Panc1 (cell line): Measurements from ENCODE around the gene NCOA5. TPM values are rescaled to one million over a fixed set of nuclear protein-coding genes. Genes with fewer than 3 reads are reported as not detected.

Experiments
- ATAC-seq: fragments of 200-7000 bp; cut with Tn5 transposase; 2 replicates; pipeline ENCODE4 v1.9.1; 2020; ENCODE audit warnings: mild to moderate bottlenecking, moderate library complexity
- BruUV-seq: library from RNA; stranded (reverse); fragments of 400-500 nt; replicated peaks from 2 replicates; lab custom pipeline; 2021; lab: Mats Ljungman, UMichigan
- CTCF ChIA-PET: fragments of 300-600 bp; sonication (Branson Sonifier 250); formaldehyde crosslinking; loops from one replicate; lab custom pipeline; 2022; ENCODE audit warnings: antibody characterized with exemption; lab: Charles Lee
- POLR2A ChIA-PET: fragments of 300-600 bp; sonication (Branson Sonifier 250); formaldehyde crosslinking; loops from one replicate; lab custom pipeline; 2022; ENCODE audit warnings: antibody characterized with exemption; lab: Charles Lee
- DNase-seq: peaks from one replicate; pipeline ENCODE4 v3.0.0-alpha.2; 2010; ENCODE audit warnings: low read depth, low spot score
- H3K27ac ChIP-seq: 2 replicates; pipeline ENCODE4 v1.5.1; 2011; ENCODE audit warnings: mild to moderate bottlenecking, low read length, inconsistent platforms
- H3K27me3 ChIP-seq: fragments of 200-500 bp; sonication (Bioruptor generic); 2 replicates; pipeline ENCODE4 v1.6.0; 2014; ENCODE audit warnings: low read length, inconsistent platforms; ENCODE audit not compliant: control insufficient read depth, insufficient read depth
- H3K36me3 ChIP-seq: fragments of 200-500 bp; sonication (Bioruptor generic); 2 replicates; pipeline ENCODE4 v1.5.1; 2014; ENCODE audit warnings: inconsistent platforms, mild to moderate bottlenecking, low read length, moderate library complexity; ENCODE audit not compliant: control insufficient read depth, insufficient read depth
- H3K4me1 ChIP-seq: 2 replicates; pipeline ENCODE4 v1.5.1; 2011; ENCODE audit warnings: inconsistent platforms, mild to moderate bottlenecking, low read length, moderate library complexity; ENCODE audit not compliant: control insufficient read depth, insufficient read depth
- H3K4me3 ChIP-seq, 2 experiments: 2 replicates each; pipeline ENCODE4 v1.5.1; 2011 to 2012; ENCODE audit warnings: low read depth in 2 of 2, low read length in 2 of 2, mild to moderate bottlenecking in 2 of 2, inconsistent platforms in 1 of 2, moderate library complexity in 1 of 2
- H3K9me3 ChIP-seq: fragments of 200-500 bp; sonication (Bioruptor generic); 2 replicates; pipeline ENCODE4 v1.5.1; 2014; ENCODE audit warnings: low read depth, mild to moderate bottlenecking, inconsistent platforms, low read length, moderate library complexity; ENCODE audit not compliant: control insufficient read depth, insufficient read depth
- POLR2AphosphoS5 ChIP-seq: IDR thresholded peaks from 2 replicates; pipeline ENCODE4 v1.6.1; 2012; ENCODE audit warnings: mild to moderate bottlenecking, low read depth, low read length, moderate library complexity
- SIN3A ChIP-seq: IDR thresholded peaks from 2 replicates; pipeline ENCODE4 v1.6.1; 2012; ENCODE audit warnings: low read depth, mild to moderate bottlenecking, low read length, moderate library complexity, borderline replicate concordance; ENCODE audit not compliant: insufficient read depth
- TCF7L2 ChIP-seq: IDR thresholded peaks from 2 replicates; pipeline ENCODE4 v1.6.1; 2011; ENCODE audit warnings: mild to moderate bottlenecking, low read depth, low read length, inconsistent platforms
- in situ Hi-C: cut with HindIII; loops from 2 replicates; pipeline ENCODE4 v1.10.0; 2016; ENCODE audit warnings: low sequenced_read_pairs, low pct_unique_long_range_greater_than_20kb
- intact Hi-C: fragments of 100-400 bp; cut with micrococcal nuclease; formaldehyde crosslinking; loops from one replicate; pipeline ENCODE4 v1.10.0; 2022; ENCODE audit not compliant: unreplicated experiment
- total RNA-seq: library from RNA; stranded (reverse); gene quantifications from one replicate; pipeline ENCODE4 v1.2.1, GENCODE V29; 2021; ENCODE audit not compliant: unreplicated experiment
- TF ChIP-seq, protein P1 (sequence below), 2 experiments: IDR thresholded peaks; 2 replicates each; pipeline ENCODE4 v1.6.1; 2011 to 2012; ENCODE audit warnings: low read depth in 2 of 2, control low read depth in 1 of 2, low read length in 1 of 2, mild to moderate bottlenecking in 1 of 2, moderate library complexity in 1 of 2; ENCODE audit not compliant: insufficient read depth in 1 of 2
- TF ChIP-seq, protein P2 (sequence below): fragments of 450-650 bp; IDR thresholded peaks from 2 replicates; pipeline ENCODE4 v1.5.1; 2017; ENCODE audit warnings: mild to moderate bottlenecking

The NCOA5 gene
- total RNA-seq, 1 experiment from 2014 or later: 30.6 TPM

DNA sequence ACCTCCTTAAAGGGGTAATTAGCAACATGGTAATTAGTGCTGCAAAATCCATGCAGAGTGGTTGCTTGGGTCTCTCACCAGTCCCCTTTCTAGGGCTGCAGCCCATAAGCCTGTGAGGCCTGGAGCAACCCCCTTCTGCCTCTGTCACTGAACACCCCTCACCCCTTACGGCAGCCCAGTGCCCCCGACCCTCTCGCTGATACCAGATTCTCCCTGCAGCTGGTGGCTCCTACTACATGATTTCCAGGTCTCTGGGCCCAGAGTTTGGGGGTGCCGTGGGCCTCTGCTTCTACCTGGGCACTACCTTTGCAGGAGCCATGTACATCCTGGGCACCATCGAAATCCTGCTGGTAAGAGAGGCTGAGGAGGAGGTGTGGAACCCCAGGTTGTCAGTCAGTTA lies 52.7 kb downstream of the NCOA5 start:
- ChIA-PET POLR2A (no interaction called here), CTCF (no interaction called here)
- DNase-seq (no peak), ATAC-seq (no peak)
- in situ Hi-C loops (no loop called here), intact Hi-C loops (no loop called here)
- no peak for TF ChIP-seq POLR2AphosphoS5
- no peak for TF ChIP-seq SIN3A
- no peak for TF ChIP-seq TCF7L2
- TF ChIP-seq, protein P1, sequence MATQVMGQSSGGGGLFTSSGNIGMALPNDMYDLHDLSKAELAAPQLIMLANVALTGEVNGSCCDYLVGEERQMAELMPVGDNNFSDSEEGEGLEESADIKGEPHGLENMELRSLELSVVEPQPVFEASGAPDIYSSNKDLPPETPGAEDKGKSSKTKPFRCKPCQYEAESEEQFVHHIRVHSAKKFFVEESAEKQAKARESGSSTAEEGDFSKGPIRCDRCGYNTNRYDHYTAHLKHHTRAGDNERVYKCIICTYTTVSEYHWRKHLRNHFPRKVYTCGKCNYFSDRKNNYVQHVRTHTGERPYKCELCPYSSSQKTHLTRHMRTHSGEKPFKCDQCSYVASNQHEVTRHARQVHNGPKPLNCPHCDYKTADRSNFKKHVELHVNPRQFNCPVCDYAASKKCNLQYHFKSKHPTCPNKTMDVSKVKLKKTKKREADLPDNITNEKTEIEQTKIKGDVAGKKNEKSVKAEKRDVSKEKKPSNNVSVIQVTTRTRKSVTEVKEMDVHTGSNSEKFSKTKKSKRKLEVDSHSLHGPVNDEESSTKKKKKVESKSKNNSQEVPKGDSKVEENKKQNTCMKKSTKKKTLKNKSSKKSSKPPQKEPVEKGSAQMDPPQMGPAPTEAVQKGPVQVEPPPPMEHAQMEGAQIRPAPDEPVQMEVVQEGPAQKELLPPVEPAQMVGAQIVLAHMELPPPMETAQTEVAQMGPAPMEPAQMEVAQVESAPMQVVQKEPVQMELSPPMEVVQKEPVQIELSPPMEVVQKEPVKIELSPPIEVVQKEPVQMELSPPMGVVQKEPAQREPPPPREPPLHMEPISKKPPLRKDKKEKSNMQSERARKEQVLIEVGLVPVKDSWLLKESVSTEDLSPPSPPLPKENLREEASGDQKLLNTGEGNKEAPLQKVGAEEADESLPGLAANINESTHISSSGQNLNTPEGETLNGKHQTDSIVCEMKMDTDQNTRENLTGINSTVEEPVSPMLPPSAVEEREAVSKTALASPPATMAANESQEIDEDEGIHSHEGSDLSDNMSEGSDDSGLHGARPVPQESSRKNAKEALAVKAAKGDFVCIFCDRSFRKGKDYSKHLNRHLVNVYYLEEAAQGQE (IDR thresholded peaks at IDR 0.05; ENCODE audit: insufficient read depth in 1 of 2, low read depth in 2 of 2, low read length in 1 of 2): no peak
- TF ChIP-seq, protein P2, sequence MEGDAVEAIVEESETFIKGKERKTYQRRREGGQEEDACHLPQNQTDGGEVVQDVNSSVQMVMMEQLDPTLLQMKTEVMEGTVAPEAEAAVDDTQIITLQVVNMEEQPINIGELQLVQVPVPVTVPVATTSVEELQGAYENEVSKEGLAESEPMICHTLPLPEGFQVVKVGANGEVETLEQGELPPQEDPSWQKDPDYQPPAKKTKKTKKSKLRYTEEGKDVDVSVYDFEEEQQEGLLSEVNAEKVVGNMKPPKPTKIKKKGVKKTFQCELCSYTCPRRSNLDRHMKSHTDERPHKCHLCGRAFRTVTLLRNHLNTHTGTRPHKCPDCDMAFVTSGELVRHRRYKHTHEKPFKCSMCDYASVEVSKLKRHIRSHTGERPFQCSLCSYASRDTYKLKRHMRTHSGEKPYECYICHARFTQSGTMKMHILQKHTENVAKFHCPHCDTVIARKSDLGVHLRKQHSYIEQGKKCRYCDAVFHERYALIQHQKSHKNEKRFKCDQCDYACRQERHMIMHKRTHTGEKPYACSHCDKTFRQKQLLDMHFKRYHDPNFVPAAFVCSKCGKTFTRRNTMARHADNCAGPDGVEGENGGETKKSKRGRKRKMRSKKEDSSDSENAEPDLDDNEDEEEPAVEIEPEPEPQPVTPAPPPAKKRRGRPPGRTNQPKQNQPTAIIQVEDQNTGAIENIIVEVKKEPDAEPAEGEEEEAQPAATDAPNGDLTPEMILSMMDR: no peak
- Histone ChIP-seq H3K9me3 (no peaks in the 10 kb centered on the region), H3K27me3 (peaks cover 16% of the 10 kb centered on the region), H3K4me3 (no peak overlapping the region), H3K27ac (no peak overlapping the region), H3K4me1 (no peaks in the 10 kb centered on the region; the same call in 1 of the 2 replicates), H3K36me3 (no peaks in the 10 kb centered on the region)
- BruUV-seq: no TSS peak

GRCh38 chr20:46036370-46036769 lies 53.4 kb downstream of the NCOA5 start:
- TF ChIP-seq TCF7L2 (no peak), SIN3A (no peak), POLR2AphosphoS5 (no peak)
- TF ChIP-seq, protein P1 (IDR thresholded peaks at IDR 0.05; ENCODE audit: insufficient read depth in 1 of 2, low read depth in 2 of 2, low read length in 1 of 2): no peak
- TF ChIP-seq, protein P2: no peak
- H3K4me1 ChIP-seq: no peaks in the 10 kb centered on the region; the same call in 1 of the 2 replicates
- peaks cover 19% of the 10 kb centered on the region for H3K27me3 ChIP-seq
- no peaks in the 10 kb centered on the region for H3K9me3 ChIP-seq
- in situ Hi-C loops (no loop called here), intact Hi-C loops (no loop called here)
- H3K36me3 ChIP-seq: no peaks in the 10 kb centered on the region
- no peak for ATAC-seq
- no peak for DNase-seq
- no peak overlapping the region for H3K4me3 ChIP-seq
- ChIA-PET POLR2A (no interaction called here), CTCF (no interaction called here)
- no peak overlapping the region for H3K27ac ChIP-seq
- no TSS peak for BruUV-seq
